HepG2 (cell line): ENCODE results near the gene TNP2. TPM values are rescaled to one million over a fixed set of nuclear protein-coding genes. Genes with fewer than 3 reads are reported as not detected.

Source experiments
- ATF5 ChIP-seq: sonication (generic); formaldehyde crosslinking; IDR thresholded peaks from 2 replicates; pipeline ENCODE4 v1.4.0; 2020; ENCODE audit warnings: mild to moderate bottlenecking, low read depth, missing genetic modification reagents
- GATAD2A ChIP-seq: IDR thresholded peaks from 2 replicates; pipeline ENCODE4 v1.6.1; 2016
- GMEB1 ChIP-seq: sonication (generic); formaldehyde crosslinking; IDR thresholded peaks from 2 replicates; pipeline ENCODE4 v1.5.1; 2020; ENCODE audit warnings: missing genetic modification reagents, mild to moderate bottlenecking, borderline replicate concordance
- HDAC6 ChIP-seq: fragments of 200-600 bp; sonication (generic); IDR thresholded peaks from 2 replicates; pipeline ENCODE4 v1.7.0; 2017; ENCODE audit warnings: mild to moderate bottlenecking, antibody characterized with exemption, low read length, low read depth
- HHEX ChIP-seq: IDR thresholded peaks from 2 replicates; pipeline ENCODE4 v1.6.1; 2016; ENCODE audit warnings: control low read depth
- HMGXB3 ChIP-seq: sonication (generic); formaldehyde crosslinking; IDR thresholded peaks from 2 replicates; pipeline ENCODE4 v1.4.0; 2020; ENCODE audit warnings: missing genetic modification reagents, borderline replicate concordance
- KAT7 ChIP-seq: IDR thresholded peaks from 2 replicates; pipeline ENCODE4 v1.6.1; 2018; ENCODE audit warnings: borderline replicate concordance, missing compliant biosample characterization
- KLF11 ChIP-seq: IDR thresholded peaks from 2 replicates; pipeline ENCODE4 v1.6.1; 2016; ENCODE audit warnings: missing compliant biosample characterization
- KMT2A ChIP-seq: sonication (generic); formaldehyde crosslinking; IDR thresholded peaks from 2 replicates; pipeline ENCODE4 v1.4.0; 2020; ENCODE audit warnings: missing genetic modification reagents
- MEF2D ChIP-seq: sonication (generic); formaldehyde crosslinking; IDR thresholded peaks from 2 replicates; pipeline ENCODE4 v1.5.1; 2020; ENCODE audit warnings: mild to moderate bottlenecking, missing genetic modification reagents
- SNAI1 ChIP-seq: sonication (generic); formaldehyde crosslinking; IDR thresholded peaks from 2 replicates; pipeline ENCODE4 v1.5.0; 2020; ENCODE audit warnings: mild to moderate bottlenecking, missing genetic modification reagents, borderline replicate concordance
- TRIM24 ChIP-seq: sonication (generic); formaldehyde crosslinking; IDR thresholded peaks from 2 replicates; pipeline ENCODE4 v1.8.0; 2022; ENCODE audit warnings: mild to moderate bottlenecking, missing genetic modification reagents
- ZBTB34 ChIP-seq: sonication (generic); formaldehyde crosslinking; IDR thresholded peaks from 2 replicates; pipeline ENCODE4 v1.8.0; 2022; ENCODE audit warnings: mild to moderate bottlenecking, missing genetic modification reagents
- ZNF687 ChIP-seq: sonication (generic); formaldehyde crosslinking; IDR thresholded peaks from 2 replicates; pipeline ENCODE4 v1.5.1; 2020; ENCODE audit warnings: mild to moderate bottlenecking, missing genetic modification reagents, moderate library complexity
- ZNF891 ChIP-seq: sonication (generic); formaldehyde crosslinking; IDR thresholded peaks from 2 replicates; pipeline ENCODE4 v1.5.0; 2020; ENCODE audit warnings: mild to moderate bottlenecking, missing genetic modification reagents
- polyA plus RNA-seq, 8 experiments: library from polyadenylated mRNA; depleted of rRNA in 3 of 8; stranded (reverse) in 7 of 8; unstranded in 1 of 8; fragments of >200 nt; fragmentation: Illumina TruSeq in 4 of 8; extraction: Trizol in 4 of 8; gene quantifications; 2 replicates each; pipeline versions ENCODE4 v1.2.1 to v1.2.3, GENCODE V29; 2011 to 2016; ENCODE audit warnings: low read depth in 4 of 8, missing spikeins in 1 of 8, mixed read lengths in 1 of 8; ENCODE audit not compliant: insufficient read depth in 1 of 8
- total RNA-seq, 5 experiments: library from RNA; depleted of rRNA; stranded (reverse); fragments of >200 nt; fragmentation: Illumina TruSeq; extraction: Trizol; gene quantifications; 2 replicates each; pipeline ENCODE4 v1.2.3, GENCODE V29; 2016; ENCODE audit warnings: low read depth in 1 of 5

The TNP2 gene
- total and polyA plus RNA-seq, 2 of the 13 experiments (the other 11 are each of a cell fraction or from before 2014, with no cell fraction given): not detected

- TF ChIP-seq GATAD2A: no peak
- TF ChIP-seq GMEB1: no peak
- no peak for TF ChIP-seq ZBTB34
- no peak for TF ChIP-seq HDAC6
- TF ChIP-seq ATF5 (CRISPR knock-in tag): no peak
- no peak for TF ChIP-seq HHEX (CRISPR knock-in tag)
- no peak for TF ChIP-seq KAT7 (CRISPR knock-in tag)
- TF ChIP-seq ZNF891: 0 out of 2 replicates have a peak, but pooled peaks have one; percentile 70
- TF ChIP-seq ZNF687 (CRISPR knock-in tag): peak; percentile 60
- no peak for TF ChIP-seq KLF11 (CRISPR knock-in tag)
- TF ChIP-seq MEF2D: no peak
- TF ChIP-seq HMGXB3 (CRISPR knock-in tag): no peak
- TF ChIP-seq KMT2A (CRISPR knock-in tag): no peak
- TF ChIP-seq SNAI1 (CRISPR knock-in tag): no peak
- no peak for TF ChIP-seq TRIM24 (CRISPR knock-in tag)
Observed at GRCh38 chr16:11314309-11314894, 45.3 kb upstream of the TNP2 start (continued).
